NB4 (cell line): ENCODE measurements around the gene FIS1.
"Not testable (repeated sequence)": the region's sequence is repeated elsewhere in the genome, so short reads cannot be mapped to it uniquely, and the experiment has no call there.

ENCODE experiments used
- CTCF ChIP-seq: IDR thresholded peaks from one replicate; pipeline ENCODE4 v1.5.1; 2012; ENCODE audit warnings: low read depth, low read length
- MAX ChIP-seq: IDR thresholded peaks from 2 replicates; pipeline ENCODE4 v1.6.1; 2011; ENCODE audit warnings: low read depth, low read length
- MYC ChIP-seq: IDR thresholded peaks from 2 replicates; pipeline ENCODE4 v1.6.1; 2011; ENCODE audit warnings: low read depth, low read length
- POLR2A ChIP-seq: IDR thresholded peaks from 2 replicates; pipeline ENCODE4 v1.6.1; 2011; ENCODE audit warnings: mild to moderate bottlenecking; ENCODE audit not compliant: insufficient read length; ENCODE audit errors: extremely low read depth

GRCh38 chr7:101293069-101294021 is 48.5 kb upstream of the FIS1 start:
- TF ChIP-seq MAX, CTCF, POLR2A, MYC: not testable (repeated sequence)
